GM19452 (cell line): ENCODE results near the gene GAPVD1.
A peak's percentile ranks its signal among the peaks of the same experiment; 100 is the strongest.
"Not testable (repeated sequence)": the region's sequence is repeated elsewhere in the genome, so short reads cannot be mapped to it uniquely, and the experiment has no call there.

Experiments
- ATAC-seq: cut with Tn5 transposase; IDR thresholded peaks from one replicate; pipeline ENCODE4 v1.9.1; 2021; ENCODE audit not compliant: unreplicated experiment

The GAPVD1 gene, protein sequence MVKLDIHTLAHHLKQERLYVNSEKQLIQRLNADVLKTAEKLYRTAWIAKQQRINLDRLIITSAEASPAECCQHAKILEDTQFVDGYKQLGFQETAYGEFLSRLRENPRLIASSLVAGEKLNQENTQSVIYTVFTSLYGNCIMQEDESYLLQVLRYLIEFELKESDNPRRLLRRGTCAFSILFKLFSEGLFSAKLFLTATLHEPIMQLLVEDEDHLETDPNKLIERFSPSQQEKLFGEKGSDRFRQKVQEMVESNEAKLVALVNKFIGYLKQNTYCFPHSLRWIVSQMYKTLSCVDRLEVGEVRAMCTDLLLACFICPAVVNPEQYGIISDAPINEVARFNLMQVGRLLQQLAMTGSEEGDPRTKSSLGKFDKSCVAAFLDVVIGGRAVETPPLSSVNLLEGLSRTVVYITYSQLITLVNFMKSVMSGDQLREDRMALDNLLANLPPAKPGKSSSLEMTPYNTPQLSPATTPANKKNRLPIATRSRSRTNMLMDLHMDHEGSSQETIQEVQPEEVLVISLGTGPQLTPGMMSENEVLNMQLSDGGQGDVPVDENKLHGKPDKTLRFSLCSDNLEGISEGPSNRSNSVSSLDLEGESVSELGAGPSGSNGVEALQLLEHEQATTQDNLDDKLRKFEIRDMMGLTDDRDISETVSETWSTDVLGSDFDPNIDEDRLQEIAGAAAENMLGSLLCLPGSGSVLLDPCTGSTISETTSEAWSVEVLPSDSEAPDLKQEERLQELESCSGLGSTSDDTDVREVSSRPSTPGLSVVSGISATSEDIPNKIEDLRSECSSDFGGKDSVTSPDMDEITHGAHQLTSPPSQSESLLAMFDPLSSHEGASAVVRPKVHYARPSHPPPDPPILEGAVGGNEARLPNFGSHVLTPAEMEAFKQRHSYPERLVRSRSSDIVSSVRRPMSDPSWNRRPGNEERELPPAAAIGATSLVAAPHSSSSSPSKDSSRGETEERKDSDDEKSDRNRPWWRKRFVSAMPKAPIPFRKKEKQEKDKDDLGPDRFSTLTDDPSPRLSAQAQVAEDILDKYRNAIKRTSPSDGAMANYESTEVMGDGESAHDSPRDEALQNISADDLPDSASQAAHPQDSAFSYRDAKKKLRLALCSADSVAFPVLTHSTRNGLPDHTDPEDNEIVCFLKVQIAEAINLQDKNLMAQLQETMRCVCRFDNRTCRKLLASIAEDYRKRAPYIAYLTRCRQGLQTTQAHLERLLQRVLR (N-terminal part only)

GRCh38 chr9:125261501-125262293, at the start of gene GAPVD1:
TSS of gene GAPVD1 (plus strand) at chr9:125261826. CDS start at chr9:125298922, 37,096 bp downstream.
- peak; percentile 91 for ATAC-seq

GRCh38 chr9:125214186-125214585, 47.4 kb upstream of the GAPVD1 start:
- ATAC-seq = no peak

- no peak for ATAC-seq
These were observed 43.0 kb upstream of the GAPVD1 start for GRCh38 chr9:125218621-125219020.

GRCh38 chr9:125224858-125225257, 36.8 kb upstream of the GAPVD1 start:
- ATAC-seq = not testable (repeated sequence)

DNA sequence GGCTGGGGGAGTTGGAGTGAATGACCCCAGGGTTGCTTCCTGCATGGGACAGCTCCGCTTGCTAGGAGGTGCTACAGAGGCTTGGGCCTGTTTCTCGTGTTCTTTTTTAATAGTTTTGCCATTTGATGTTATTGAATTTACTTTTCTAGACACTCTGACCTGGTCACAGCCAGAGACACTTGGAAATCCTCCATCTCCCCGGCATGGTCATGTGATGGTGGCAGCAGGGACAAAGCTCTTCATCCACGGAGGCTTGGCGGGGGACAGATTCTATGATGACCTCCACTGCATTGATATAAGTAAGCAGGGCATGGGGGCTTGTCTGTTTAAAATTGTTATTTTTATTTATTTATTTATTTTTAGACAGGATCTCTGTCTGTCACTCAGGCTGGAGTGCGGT, 33.9 kb upstream of the GAPVD1 start:
- ATAC-seq = no peak

- ATAC-seq = no peak
These were observed 27.9 kb upstream of the GAPVD1 start for GRCh38 chr9:125233678-125234077.

DNA sequence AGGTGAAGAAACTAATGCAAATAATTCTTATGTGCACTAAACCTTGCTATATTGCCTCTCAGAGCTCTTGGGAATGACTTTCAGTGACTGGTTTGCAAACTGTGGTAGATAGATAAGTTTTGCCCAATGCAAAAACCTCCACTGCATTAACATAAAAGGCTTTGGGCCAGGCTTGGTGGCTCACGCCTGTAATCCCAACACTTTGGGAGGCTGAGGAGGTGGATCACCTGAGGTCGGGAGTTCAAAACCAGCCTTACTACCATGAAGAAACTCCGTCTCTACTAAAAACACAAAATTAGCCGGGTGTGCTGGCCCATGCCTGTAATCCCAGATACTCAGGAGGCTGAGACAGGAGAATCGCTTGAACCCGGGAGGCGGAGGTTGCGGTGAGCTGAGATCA, 27.5 kb upstream of the GAPVD1 start:
- not testable (repeated sequence) for ATAC-seq

GRCh38 chr9:125235804-125236519, 25.7 kb upstream of the GAPVD1 start:
- no peak for ATAC-seq

DNA sequence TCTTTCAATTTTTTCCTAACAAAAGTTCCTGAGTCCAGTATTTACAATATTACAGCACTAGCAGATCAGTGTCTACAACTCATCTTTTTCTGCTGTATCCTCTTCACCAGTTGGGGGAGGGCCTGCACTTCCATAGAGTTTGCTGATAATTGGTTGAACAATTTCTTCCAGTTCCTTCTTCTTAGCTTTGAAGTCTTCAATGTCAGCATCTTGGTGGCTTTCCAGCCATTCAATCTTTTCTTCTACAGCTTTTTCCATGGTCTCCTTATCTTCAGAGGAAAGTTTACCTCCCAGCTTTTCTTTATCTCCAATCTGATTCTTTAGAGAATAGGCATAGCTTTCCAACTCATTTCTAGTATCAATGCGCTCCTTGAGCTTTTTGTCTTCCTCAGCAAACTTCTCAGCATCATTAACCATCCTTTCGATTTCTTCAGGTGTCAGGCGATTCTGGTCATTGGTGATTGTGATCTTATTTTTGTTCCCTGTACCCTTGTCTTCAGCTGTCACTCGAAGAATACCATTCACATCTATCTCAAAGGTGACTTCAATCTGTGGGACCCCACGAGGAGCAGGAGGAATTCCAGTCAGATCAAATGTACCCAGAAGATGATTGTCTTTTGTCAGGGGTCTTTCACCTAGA, 25.0 kb upstream of the GAPVD1 start:
- ATAC-seq = not testable (repeated sequence)

GRCh38 chr9:125238127-125238914, 23.3 kb upstream of the GAPVD1 start:
- ATAC-seq = no peak

- no peak for ATAC-seq
These were observed 22.6 kb upstream of the GAPVD1 start for GRCh38 chr9:125238915-125239446.

GRCh38 chr9:125239631-125240597, 21.7 kb upstream of the GAPVD1 start:
- no peak for ATAC-seq

DNA sequence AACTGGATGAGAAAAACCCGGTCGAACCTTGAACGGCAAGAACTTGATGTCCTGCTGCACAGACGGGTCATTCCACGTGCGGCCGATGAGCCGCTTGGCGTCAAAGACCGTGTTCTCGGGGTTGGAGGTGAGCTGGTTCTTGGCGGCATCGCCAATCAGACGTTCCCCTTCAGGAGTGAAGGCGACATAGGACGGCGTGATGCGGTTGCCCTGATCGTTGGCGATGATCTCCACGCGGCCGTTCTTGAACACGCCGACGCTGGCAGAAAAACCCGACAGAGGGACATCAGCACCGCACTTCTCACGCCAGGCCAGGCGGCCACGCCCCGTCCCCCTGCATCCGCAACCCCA, 21.0 kb upstream of the GAPVD1 start:
- peak; percentile 2 for ATAC-seq

DNA sequence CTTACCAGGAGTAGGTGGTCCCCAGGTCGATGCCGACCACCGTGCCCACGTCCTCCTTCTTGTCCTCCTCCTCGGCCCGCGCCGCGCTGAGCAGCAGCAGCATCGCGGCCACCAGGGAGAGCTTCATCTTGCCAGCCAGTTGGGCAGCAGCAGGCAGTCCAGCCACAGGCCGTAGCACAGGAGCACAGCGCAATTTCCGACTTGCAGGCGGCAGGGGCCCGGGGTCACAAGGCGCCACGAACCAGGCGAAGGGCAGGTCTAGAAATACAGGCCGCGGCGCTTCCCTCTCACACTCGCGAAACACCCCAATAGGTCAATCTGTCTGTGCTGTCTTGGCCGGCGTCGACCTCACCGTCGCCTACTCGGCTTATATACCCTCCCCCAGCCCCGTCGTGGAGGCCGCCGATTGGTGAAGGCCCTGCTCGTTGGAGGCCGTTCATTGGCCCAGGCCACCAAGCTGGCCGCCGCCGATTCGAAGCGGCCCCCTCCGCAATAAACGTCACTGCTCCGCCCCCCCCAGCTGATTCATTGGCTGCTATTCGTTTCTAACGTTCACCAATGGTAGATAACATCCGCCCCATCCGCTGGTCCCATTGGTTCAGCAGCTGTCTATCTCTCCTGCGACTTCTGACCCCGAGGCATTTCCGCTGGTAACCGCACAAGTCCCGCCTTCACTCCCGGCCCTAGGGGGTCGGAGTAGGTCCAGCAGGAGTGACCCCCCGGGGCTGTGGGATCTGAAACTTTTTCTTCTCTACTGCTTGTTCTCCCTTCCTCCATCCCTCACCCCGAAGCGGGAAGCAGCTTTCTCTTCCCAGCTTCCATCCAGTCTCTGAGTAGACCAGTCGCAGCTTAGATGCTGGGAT, 20.4 kb upstream of the GAPVD1 start, which contains the start of gene HSPA5:
Gene HSPA5 (minus strand): TSS at position 344 of the 863 bp plus-strand sequence. CDS start 217 bp downstream, at position 127.
- peak; percentile 89 for ATAC-seq

- ATAC-seq = peak; percentile 6
These were observed 19.5 kb upstream of the GAPVD1 start for GRCh38 chr9:125241863-125242739.
